DND-41 (cell line): ENCODE results near the gene GDPGP1.

Experiments used
- ATAC-seq: fragments of 200-7000 bp; cut with Tn5 transposase; 3 replicates; pipeline ENCODE4 v1.9.1; 2021; ENCODE audit warnings: low read depth; ENCODE audit not compliant: insufficient read depth
- DNase-seq: peaks from one replicate; pipeline ENCODE4 v3.0.0-alpha.2; 2020
- H2AFZ ChIP-seq: 2 replicates; pipeline ENCODE4 v1.6.0; 2012; ENCODE audit warnings: low read depth, low read length
- H3K27ac ChIP-seq: 2 replicates; pipeline ENCODE4 v1.5.1; 2012; ENCODE audit warnings: low read length, inconsistent platforms
- H3K27me3 ChIP-seq: fragments of 200-600 bp; sonication (generic); 2 replicates; pipeline ENCODE4 v1.6.0; 2012; ENCODE audit warnings: low read length, mild to moderate bottlenecking, inconsistent platforms; ENCODE audit not compliant: insufficient read depth, poor library complexity
- H3K36me3 ChIP-seq: 2 replicates; pipeline ENCODE4 v1.5.1; 2012; ENCODE audit warnings: low read length, inconsistent platforms; ENCODE audit not compliant: insufficient read depth
- H3K4me1 ChIP-seq: 2 replicates; pipeline ENCODE4 v1.5.1; 2012; ENCODE audit warnings: mild to moderate bottlenecking, low read length; ENCODE audit not compliant: insufficient read depth
- H3K4me2 ChIP-seq: 2 replicates; pipeline ENCODE4 v1.6.0; 2012; ENCODE audit warnings: mild to moderate bottlenecking, moderate library complexity, low read length, inconsistent platforms; ENCODE audit not compliant: insufficient read depth
- H3K4me3 ChIP-seq, 2 experiments: fragments of 200-600 bp in 1 of 2; shearing (Covaris generic) in 1 of 2; 2 replicates each; pipeline ENCODE4 v1.5.1; 2012 to 2016; ENCODE audit warnings: inconsistent platforms in 2 of 2, low read length in 2 of 2, mild to moderate bottlenecking in 2 of 2, low read depth in 1 of 2, moderate library complexity in 1 of 2
- H3K79me2 ChIP-seq: 2 replicates; pipeline ENCODE4 v1.6.0; 2012; ENCODE audit warnings: low read length, inconsistent platforms; ENCODE audit not compliant: insufficient read depth
- H3K9ac ChIP-seq: 2 replicates; pipeline ENCODE4 v1.6.0; 2012; ENCODE audit warnings: low read depth, mild to moderate bottlenecking, inconsistent platforms, low read length, moderate library complexity
- H3K9me3 ChIP-seq: 2 replicates; pipeline ENCODE4 v1.5.1; 2012; ENCODE audit warnings: low read length, moderate library complexity, mild to moderate bottlenecking, inconsistent platforms; ENCODE audit not compliant: insufficient read depth, severe bottlenecking
- H4K20me1 ChIP-seq: 2 replicates; pipeline ENCODE4 v1.6.0; 2012; ENCODE audit warnings: low read length; ENCODE audit not compliant: insufficient read depth
- EZH2 ChIP-seq: IDR thresholded peaks from 3 replicates; pipeline ENCODE4 v1.6.1; 2012; ENCODE audit warnings: borderline replicate concordance, low read depth, mild to moderate bottlenecking, moderate library complexity, low read length, inconsistent platforms; ENCODE audit not compliant: severe bottlenecking
- TF ChIP-seq, protein P1 (sequence below): IDR thresholded peaks from 2 replicates; pipeline ENCODE4 v1.5.1; 2012; ENCODE audit warnings: borderline replicate concordance, low read length, moderate library complexity, mild to moderate bottlenecking; ENCODE audit not compliant: poor library complexity, severe bottlenecking; ENCODE audit errors: extremely low read depth

Gene GDPGP1

DNA sequence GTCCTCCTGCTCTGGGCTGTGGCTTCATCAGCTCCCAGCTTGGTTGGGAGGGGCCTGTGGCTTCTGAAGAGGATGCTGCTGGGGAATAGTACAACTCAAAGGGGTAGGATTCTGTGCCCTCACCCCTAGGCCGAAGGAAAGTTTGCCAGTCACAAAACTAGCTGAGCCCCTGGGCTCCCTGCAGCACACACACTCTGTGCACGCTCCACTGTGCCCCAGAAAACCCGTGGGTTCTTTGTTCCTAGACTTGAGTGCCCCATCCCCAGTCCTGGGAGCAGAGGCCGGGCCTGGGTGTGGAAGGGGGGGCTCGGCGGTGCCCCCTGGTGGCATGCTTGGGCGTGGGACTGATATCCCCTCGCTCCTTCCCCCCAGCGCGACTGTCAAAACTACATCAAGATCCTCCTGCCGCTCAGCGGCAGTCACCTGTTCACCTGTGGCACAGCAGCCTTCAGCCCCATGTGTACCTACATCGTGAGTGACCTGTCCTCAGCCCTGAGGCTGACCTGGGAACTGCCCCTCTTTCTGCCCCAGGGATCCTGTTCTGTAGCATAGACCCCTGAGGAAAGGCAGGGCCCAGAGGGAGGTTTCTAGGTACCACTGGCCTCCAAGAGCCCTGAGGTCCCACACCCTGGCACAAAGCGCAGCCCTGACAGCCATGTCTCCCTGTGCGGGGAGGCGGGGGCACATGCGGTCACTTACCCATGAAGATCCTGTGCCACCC, 14.4 kb upstream of the GDPGP1 start:
- peak; percentile 61 for DNase-seq
- H3K79me2 ChIP-seq = no peaks in the 10 kb centered on the region
- H3K27ac ChIP-seq = no peak overlapping the region
- no peak overlapping the region for H3K4me3 ChIP-seq
- H3K4me2 ChIP-seq = no peak overlapping the region
- no peaks in the 10 kb centered on the region for H3K4me1 ChIP-seq
- H3K9me3 ChIP-seq = no peaks in the 10 kb centered on the region
- H2AFZ ChIP-seq = no peak overlapping the region; the same call in 1 of the 2 replicates
- peak; percentile 92 for ATAC-seq
- H3K36me3 ChIP-seq = no peaks in the 10 kb centered on the region
- no peak overlapping the region for H3K9ac ChIP-seq
- H3K27me3 ChIP-seq = no peaks in the 10 kb centered on the region
- H4K20me1 ChIP-seq = no peaks in the 10 kb centered on the region
- TF ChIP-seq EZH2 = no peak
- TF ChIP-seq, protein P1, sequence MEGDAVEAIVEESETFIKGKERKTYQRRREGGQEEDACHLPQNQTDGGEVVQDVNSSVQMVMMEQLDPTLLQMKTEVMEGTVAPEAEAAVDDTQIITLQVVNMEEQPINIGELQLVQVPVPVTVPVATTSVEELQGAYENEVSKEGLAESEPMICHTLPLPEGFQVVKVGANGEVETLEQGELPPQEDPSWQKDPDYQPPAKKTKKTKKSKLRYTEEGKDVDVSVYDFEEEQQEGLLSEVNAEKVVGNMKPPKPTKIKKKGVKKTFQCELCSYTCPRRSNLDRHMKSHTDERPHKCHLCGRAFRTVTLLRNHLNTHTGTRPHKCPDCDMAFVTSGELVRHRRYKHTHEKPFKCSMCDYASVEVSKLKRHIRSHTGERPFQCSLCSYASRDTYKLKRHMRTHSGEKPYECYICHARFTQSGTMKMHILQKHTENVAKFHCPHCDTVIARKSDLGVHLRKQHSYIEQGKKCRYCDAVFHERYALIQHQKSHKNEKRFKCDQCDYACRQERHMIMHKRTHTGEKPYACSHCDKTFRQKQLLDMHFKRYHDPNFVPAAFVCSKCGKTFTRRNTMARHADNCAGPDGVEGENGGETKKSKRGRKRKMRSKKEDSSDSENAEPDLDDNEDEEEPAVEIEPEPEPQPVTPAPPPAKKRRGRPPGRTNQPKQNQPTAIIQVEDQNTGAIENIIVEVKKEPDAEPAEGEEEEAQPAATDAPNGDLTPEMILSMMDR = peak; percentile 77

DNA sequence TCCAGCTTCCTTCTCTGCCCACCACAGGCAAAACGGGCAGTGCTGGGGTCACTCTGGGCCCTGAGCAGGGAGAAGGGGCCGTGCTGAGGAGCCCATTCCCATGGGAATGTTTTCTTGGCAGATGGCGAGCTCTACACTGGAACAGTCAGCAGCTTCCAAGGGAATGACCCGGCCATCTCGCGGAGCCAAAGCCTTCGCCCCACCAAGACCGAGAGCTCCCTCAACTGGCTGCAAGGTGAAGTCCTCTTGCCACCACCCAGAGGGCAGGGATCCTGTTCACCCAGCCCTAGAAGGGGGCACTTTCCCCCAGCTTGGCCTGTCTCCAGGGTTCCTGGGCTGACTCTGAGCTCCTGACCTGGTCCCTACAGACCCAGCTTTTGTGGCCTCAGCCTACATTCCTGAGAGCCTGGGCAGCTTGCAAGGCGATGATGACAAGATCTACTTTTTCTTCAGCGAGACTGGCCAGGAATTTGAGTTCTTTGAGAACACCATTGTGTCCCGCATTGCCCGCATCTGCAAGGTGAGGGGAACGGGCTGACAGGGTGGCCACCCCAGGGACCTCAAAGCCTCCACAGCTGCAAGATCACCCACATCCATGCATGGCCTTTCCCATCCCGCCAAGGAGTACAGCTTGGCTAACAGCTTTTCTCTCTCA, 12.6 kb upstream of the GDPGP1 start:
- Histone ChIP-seq H4K20me1 (no peaks in the 10 kb centered on the region), H3K9me3 (no peaks in the 10 kb centered on the region), H3K4me1 (no peaks in the 10 kb centered on the region), H3K27ac (no peak overlapping the region), H3K4me2 (no peak overlapping the region), H3K27me3 (no peaks in the 10 kb centered on the region), H3K4me3 (no peak overlapping the region), H2AFZ (no peak overlapping the region), H3K9ac (no peak overlapping the region), H3K79me2 (no peaks in the 10 kb centered on the region), H3K36me3 (no peaks in the 10 kb centered on the region)
- TF ChIP-seq, protein P1 = peak; percentile 62
- no peak for TF ChIP-seq EZH2
- DNase-seq (peak; percentile 28), ATAC-seq (0 out of 3 replicates have a peak, but pooled peaks have one; percentile 56)

DNA sequence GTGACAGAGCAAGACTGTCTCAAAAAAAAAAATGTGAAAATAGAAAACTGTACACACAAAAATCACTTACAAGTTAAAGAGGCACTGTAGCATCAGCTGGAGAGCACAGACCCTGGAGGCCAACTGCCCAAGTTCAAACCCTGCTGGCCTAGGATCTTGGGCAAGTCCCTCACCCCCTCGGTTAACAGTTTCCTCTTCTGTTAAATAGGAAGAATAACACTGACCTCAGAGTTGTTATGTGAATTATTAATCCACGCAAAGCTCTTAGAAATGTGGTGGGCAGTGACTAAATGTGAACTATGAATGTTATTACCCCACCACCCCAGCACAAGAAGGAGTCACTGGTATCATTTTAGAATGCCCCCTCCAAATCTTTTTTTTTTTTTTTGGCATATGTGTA, 11.5 kb upstream of the GDPGP1 start:
- no peaks in the 10 kb centered on the region for H3K36me3 ChIP-seq
- H3K27me3 ChIP-seq = no peaks in the 10 kb centered on the region
- DNase-seq (no peak), ATAC-seq (no peak)
- H3K4me1 ChIP-seq = no peaks in the 10 kb centered on the region
- H4K20me1 ChIP-seq = no peaks in the 10 kb centered on the region
- no peak overlapping the region for H3K4me3 ChIP-seq
- no peaks in the 10 kb centered on the region for H3K79me2 ChIP-seq
- H3K4me2 ChIP-seq = no peak overlapping the region
- no peak overlapping the region for H2AFZ ChIP-seq
- TF ChIP-seq EZH2 = no peak
- H3K27ac ChIP-seq = no peak overlapping the region
- H3K9me3 ChIP-seq = no peaks in the 10 kb centered on the region
- no peak overlapping the region for H3K9ac ChIP-seq

DNA sequence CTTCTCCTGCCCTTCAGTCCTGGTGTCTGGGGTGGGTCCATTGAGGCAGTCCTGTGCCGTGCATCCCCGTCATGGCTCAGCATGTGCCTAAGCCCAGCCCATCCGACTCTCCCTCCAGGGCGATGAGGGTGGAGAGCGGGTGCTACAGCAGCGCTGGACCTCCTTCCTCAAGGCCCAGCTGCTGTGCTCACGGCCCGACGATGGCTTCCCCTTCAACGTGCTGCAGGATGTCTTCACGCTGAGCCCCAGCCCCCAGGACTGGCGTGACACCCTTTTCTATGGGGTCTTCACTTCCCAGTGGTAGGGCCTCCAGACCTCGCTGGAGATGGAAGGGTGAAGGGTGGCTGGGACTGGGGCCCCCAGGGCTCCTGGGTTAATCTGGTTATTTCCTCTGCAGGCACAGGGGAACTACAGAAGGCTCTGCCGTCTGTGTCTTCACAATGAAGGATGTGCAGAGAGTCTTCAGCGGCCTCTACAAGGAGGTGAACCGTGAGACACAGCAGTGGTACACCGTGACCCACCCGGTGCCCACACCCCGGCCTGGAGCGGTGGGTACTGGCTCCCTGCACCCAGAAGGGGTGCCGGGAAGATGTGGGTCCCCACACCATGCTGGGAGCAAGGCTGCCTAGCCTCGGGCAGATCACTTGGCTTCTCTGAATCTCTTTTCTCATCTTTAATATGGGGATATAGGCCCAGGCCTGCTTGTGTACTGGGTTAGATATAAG, 10.4 kb upstream of the GDPGP1 start:
- Histone ChIP-seq H3K9me3 (no peaks in the 10 kb centered on the region), H3K4me1 (no peaks in the 10 kb centered on the region), H3K4me3 (no peak overlapping the region), H2AFZ (no peak overlapping the region), H4K20me1 (no peaks in the 10 kb centered on the region), H3K27me3 (no peaks in the 10 kb centered on the region), H3K4me2 (no peak overlapping the region), H3K79me2 (no peaks in the 10 kb centered on the region), H3K27ac (no peak overlapping the region), H3K36me3 (no peaks in the 10 kb centered on the region), H3K9ac (no peak overlapping the region)
- ATAC-seq = no peak
- no peak for DNase-seq
- TF ChIP-seq EZH2 = no peak
- TF ChIP-seq, protein P1 = no peak
